Measurements from ENCODE around the gene TMOD1.

DNA sequence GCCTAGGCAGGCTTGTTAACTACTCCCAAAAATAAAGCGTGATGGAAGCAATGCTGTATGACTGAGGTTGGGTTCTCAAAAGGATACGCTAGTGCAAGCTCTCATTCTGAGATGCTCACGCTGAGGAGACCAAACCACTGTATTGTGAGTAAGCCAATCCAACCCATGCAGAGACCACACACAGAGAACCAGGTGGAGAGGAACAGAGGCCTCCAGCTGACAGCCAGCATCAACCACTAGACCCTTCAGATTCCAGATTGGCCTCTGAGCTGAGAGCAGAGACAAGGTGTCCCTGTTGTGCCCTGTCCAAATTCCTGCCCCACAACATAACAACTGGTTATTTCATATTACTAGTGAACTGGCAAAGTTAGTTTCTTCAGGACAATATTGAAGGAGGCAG, 127.2 kb downstream of the TMOD1 start:
- TF ChIP-seq, protein P1, sequence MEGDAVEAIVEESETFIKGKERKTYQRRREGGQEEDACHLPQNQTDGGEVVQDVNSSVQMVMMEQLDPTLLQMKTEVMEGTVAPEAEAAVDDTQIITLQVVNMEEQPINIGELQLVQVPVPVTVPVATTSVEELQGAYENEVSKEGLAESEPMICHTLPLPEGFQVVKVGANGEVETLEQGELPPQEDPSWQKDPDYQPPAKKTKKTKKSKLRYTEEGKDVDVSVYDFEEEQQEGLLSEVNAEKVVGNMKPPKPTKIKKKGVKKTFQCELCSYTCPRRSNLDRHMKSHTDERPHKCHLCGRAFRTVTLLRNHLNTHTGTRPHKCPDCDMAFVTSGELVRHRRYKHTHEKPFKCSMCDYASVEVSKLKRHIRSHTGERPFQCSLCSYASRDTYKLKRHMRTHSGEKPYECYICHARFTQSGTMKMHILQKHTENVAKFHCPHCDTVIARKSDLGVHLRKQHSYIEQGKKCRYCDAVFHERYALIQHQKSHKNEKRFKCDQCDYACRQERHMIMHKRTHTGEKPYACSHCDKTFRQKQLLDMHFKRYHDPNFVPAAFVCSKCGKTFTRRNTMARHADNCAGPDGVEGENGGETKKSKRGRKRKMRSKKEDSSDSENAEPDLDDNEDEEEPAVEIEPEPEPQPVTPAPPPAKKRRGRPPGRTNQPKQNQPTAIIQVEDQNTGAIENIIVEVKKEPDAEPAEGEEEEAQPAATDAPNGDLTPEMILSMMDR (conservative IDR thresholded peaks at IDR 0.05; ENCODE audit: low read length) = no peak
- no peak for TF ChIP-seq EZH2phosphoT487 (IDR thresholded peaks at IDR 0.05; ENCODE audit: borderline replicate concordance, low read depth, low read length)

All from OCI-LY7 (cell line).